Vagina (tissue), 2 donors: ENCODE measurements around the gene CHRNA10. TPM values are rescaled to one million over a fixed set of nuclear protein-coding genes. Genes with fewer than 3 reads are reported as not detected.

Experiments
- DNase-seq, 2 donors: peaks; one replicate each; pipeline ENCODE4 v3.0.0-alpha.2; 2017; ENCODE audit errors: extremely low spot score in 2 of 2
- H3K27ac ChIP-seq: fragments of 200-600 bp; sonication (generic); one replicate; pipeline ENCODE4 v1.5.1; 2019
- H3K27me3 ChIP-seq: fragments of 200-600 bp; sonication (generic); one replicate; pipeline ENCODE4 v1.5.1; 2019
- H3K36me3 ChIP-seq, 2 donors: fragments of 200-600 bp; sonication (generic); one replicate each; pipeline ENCODE4 v1.5.1; 2017 to 2019
- H3K4me1 ChIP-seq: fragments of 200-600 bp; sonication (generic); one replicate; pipeline ENCODE4 v1.5.1; 2019
- H3K4me3 ChIP-seq, 2 donors: fragments of 200-600 bp; sonication (generic); 1 replicate in 1 of 2; 2 replicates in 1 of 2; pipeline ENCODE4 v1.5.1; 2016 to 2019
- H3K9me3 ChIP-seq: fragments of 200-600 bp; sonication (generic); one replicate; pipeline ENCODE4 v1.5.1; 2019
- CTCF ChIP-seq, 3 experiments: fragments of 450-650 bp in 2 of 3; fragments of 200-600 bp in 1 of 3; sonication (generic) in 1 of 3; IDR thresholded peaks; one replicate each; pipeline ENCODE4 v1.5.1; 2017 to 2019; ENCODE audit warnings: antibody characterized with exemption in 3 of 3, mild to moderate bottlenecking in 2 of 3, moderate library complexity in 2 of 3
- POLR2A ChIP-seq, 2 donors: fragments of 450-650 bp; IDR thresholded peaks; one replicate each; pipeline ENCODE4 v1.6.1; 2017; ENCODE audit warnings: antibody characterized with exemption in 2 of 2, mild to moderate bottlenecking in 2 of 2, moderate library complexity in 2 of 2
- POLR2AphosphoS5 ChIP-seq, 2 donors: sonication (generic); formaldehyde crosslinking; IDR thresholded peaks; one replicate each; pipeline ENCODE4 v1.9.0; 2017; ENCODE audit warnings: antibody characterized with exemption in 2 of 2, mild to moderate bottlenecking in 2 of 2, low read depth in 1 of 2; ENCODE audit not compliant: insufficient read depth in 1 of 2
- intact Hi-C: fragments of 100-400 bp; cut with DNase I; formaldehyde crosslinking; loops from one replicate; pipeline ENCODE4 v1.15.1; 2023
- total RNA-seq: library from RNA; depleted of rRNA; stranded (reverse); fragments of >200 nt; gene quantifications from one replicate; pipeline ENCODE4 v1.2.3, GENCODE V29; 2016

CHRNA10 gene
- total RNA-seq, 1 donor from 2014 or later: not detected

- Histone ChIP-seq H3K36me3 (peaks cover 0 to 34% of the 10 kb centered on the region in 2 donors), H3K27ac (no peak overlapping the region), H3K27me3 (no peaks in the 10 kb centered on the region), H3K4me3 (no peak overlapping the region), H3K9me3 (no peaks in the 10 kb centered on the region), H3K4me1 (no peaks in the 10 kb centered on the region)
- intact Hi-C loops: no loop called here
- DNase-seq: no peak
- no peak for TF ChIP-seq CTCF (IDR thresholded peaks at IDR 0.05)
- no peak for TF ChIP-seq POLR2AphosphoS5 (IDR thresholded peaks at IDR 0.05; ENCODE audit: insufficient read depth in 1 of 2, low read depth in 1 of 2)
- TF ChIP-seq POLR2A (IDR thresholded peaks at IDR 0.05): no peak
Observed at GRCh38 chr11:3666023-3666530, 5.1 kb downstream of the CHRNA10 start.

- Histone ChIP-seq H3K27me3 (no peaks in the 10 kb centered on the region), H3K4me1 (no peaks in the 10 kb centered on the region), H3K4me3 (no peak overlapping the region), H3K9me3 (no peaks in the 10 kb centered on the region), H3K36me3 (peaks cover 0 to 34% of the 10 kb centered on the region in 2 donors), H3K27ac (no peak overlapping the region)
- TF ChIP-seq POLR2A (IDR thresholded peaks at IDR 0.05) (no peak), CTCF (IDR thresholded peaks at IDR 0.05) (no peak), POLR2AphosphoS5 (IDR thresholded peaks at IDR 0.05; ENCODE audit: insufficient read depth in 1 of 2, low read depth in 1 of 2) (no peak)
- no peak for DNase-seq
- intact Hi-C loops: no loop called here
Observed at GRCh38 chr11:3665336-3666022, 5.7 kb downstream of the CHRNA10 start.

GRCh38 chr11:3664032-3664630 is 7.1 kb downstream of the CHRNA10 start:
- Histone ChIP-seq H3K36me3 (peaks cover 0 to 25% of the 10 kb centered on the region in 2 donors), H3K27me3 (no peaks in the 10 kb centered on the region), H3K4me1 (no peaks in the 10 kb centered on the region), H3K4me3 (no peak overlapping the region), H3K27ac (no peak overlapping the region), H3K9me3 (no peaks in the 10 kb centered on the region)
- TF ChIP-seq CTCF (IDR thresholded peaks at IDR 0.05) (no peak), POLR2A (IDR thresholded peaks at IDR 0.05) (no peak), POLR2AphosphoS5 (IDR thresholded peaks at IDR 0.05; ENCODE audit: insufficient read depth in 1 of 2, low read depth in 1 of 2) (no peak)
- intact Hi-C loops: no loop called here
- DNase-seq: no peak

GRCh38 chr11:3662856-3663255 is 8.3 kb downstream of the CHRNA10 start:
- Histone ChIP-seq H3K27me3 (no peaks in the 10 kb centered on the region), H3K36me3 (peaks cover 0 to 17% of the 10 kb centered on the region in 2 donors), H3K4me3 (no peak overlapping the region), H3K27ac (no peak overlapping the region), H3K9me3 (no peaks in the 10 kb centered on the region), H3K4me1 (no peaks in the 10 kb centered on the region)
- TF ChIP-seq POLR2AphosphoS5 (IDR thresholded peaks at IDR 0.05; ENCODE audit: insufficient read depth in 1 of 2, low read depth in 1 of 2) (no peak), POLR2A (IDR thresholded peaks at IDR 0.05) (no peak), CTCF (IDR thresholded peaks at IDR 0.05) (no peak)
- intact Hi-C loops: no loop called here
- DNase-seq: no peak

- no peaks in the 10 kb centered on the region for H3K9me3 ChIP-seq
- H3K36me3 ChIP-seq: no peaks in the 10 kb centered on the region
- no peak overlapping the region for H3K4me3 ChIP-seq
- H3K4me1 ChIP-seq: no peaks in the 10 kb centered on the region
- TF ChIP-seq CTCF (IDR thresholded peaks at IDR 0.05) (no peak), POLR2A (IDR thresholded peaks at IDR 0.05) (no peak), POLR2AphosphoS5 (IDR thresholded peaks at IDR 0.05; ENCODE audit: insufficient read depth in 1 of 2, low read depth in 1 of 2) (no peak)
- no peak for DNase-seq
- no peak overlapping the region for H3K27ac ChIP-seq
- no peaks in the 10 kb centered on the region for H3K27me3 ChIP-seq
- intact Hi-C loops: no loop called here
Observed at GRCh38 chr11:3660960-3661359, 10.2 kb downstream of the CHRNA10 start.
